WERI-Rb-1 (cell line): ENCODE results near the gene PTPRT.
A peak's percentile ranks its signal among the peaks of the same experiment; 100 is the strongest.

ENCODE experiments used
- DNase-seq: peaks from one replicate; pipeline ENCODE4 v3.0.0-alpha.2; 2020
- H3K27ac ChIP-seq: fragments of 250-450 bp; sonication (Bioruptor Pico); 2 replicates; pipeline ENCODE4 v1.5.1; 2020; ENCODE audit warnings: mild to moderate bottlenecking, moderate library complexity
- H3K27me3 ChIP-seq: fragments of 250-450 bp; sonication (Bioruptor Pico); 2 replicates; pipeline ENCODE4 v1.5.1; 2021; ENCODE audit warnings: mild to moderate bottlenecking, low read depth, moderate library complexity; ENCODE audit not compliant: insufficient read depth, severe bottlenecking
- H3K36me3 ChIP-seq: fragments of 250-450 bp; sonication (Bioruptor Pico); 2 replicates; pipeline ENCODE4 v1.5.1; 2020; ENCODE audit warnings: mild to moderate bottlenecking, moderate library complexity
- H3K4me3 ChIP-seq: 2 replicates; pipeline ENCODE4 v1.5.1; 2011; ENCODE audit warnings: low read depth, mild to moderate bottlenecking, control low read depth, low read length
- H3K9me3 ChIP-seq: fragments of 250-450 bp; sonication (Bioruptor Pico); 2 replicates; pipeline ENCODE4 v1.5.1; 2021; ENCODE audit warnings: mild to moderate bottlenecking, moderate library complexity; ENCODE audit not compliant: severe bottlenecking
- TF ChIP-seq, protein P1 (sequence below): IDR thresholded peaks from 2 replicates; pipeline ENCODE4 v1.5.1; 2011; ENCODE audit warnings: low read depth, mild to moderate bottlenecking, control low read depth, inconsistent platforms, low read length

The PTPRT gene

DNA sequence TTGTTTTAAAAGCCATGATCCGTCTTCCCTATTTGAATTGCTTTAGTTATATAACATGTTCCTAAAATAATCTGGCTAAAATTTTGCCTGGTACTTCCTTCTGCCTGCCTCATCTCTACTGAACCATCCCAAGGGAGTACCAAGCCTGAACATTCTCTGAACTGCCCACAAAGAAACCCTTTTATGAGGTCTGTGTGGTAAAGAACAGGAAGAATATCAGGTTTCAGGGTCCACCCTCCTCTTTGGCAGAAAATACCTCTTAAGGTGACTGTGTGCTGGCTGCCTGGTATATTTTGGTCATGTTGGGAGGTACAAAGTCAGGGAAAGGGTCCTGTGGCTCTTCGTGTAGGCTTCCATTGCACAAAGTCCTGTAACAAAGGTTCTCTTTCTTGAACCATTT is 997.4 kb downstream of the PTPRT start:
- Histone ChIP-seq H3K36me3 (no peaks in the 10 kb centered on the region), H3K27me3 (no peaks in the 10 kb centered on the region), H3K27ac (no peak overlapping the region), H3K9me3 (no peaks in the 10 kb centered on the region), H3K4me3 (no peak overlapping the region)
- DNase-seq: no peak
- TF ChIP-seq, protein P1, sequence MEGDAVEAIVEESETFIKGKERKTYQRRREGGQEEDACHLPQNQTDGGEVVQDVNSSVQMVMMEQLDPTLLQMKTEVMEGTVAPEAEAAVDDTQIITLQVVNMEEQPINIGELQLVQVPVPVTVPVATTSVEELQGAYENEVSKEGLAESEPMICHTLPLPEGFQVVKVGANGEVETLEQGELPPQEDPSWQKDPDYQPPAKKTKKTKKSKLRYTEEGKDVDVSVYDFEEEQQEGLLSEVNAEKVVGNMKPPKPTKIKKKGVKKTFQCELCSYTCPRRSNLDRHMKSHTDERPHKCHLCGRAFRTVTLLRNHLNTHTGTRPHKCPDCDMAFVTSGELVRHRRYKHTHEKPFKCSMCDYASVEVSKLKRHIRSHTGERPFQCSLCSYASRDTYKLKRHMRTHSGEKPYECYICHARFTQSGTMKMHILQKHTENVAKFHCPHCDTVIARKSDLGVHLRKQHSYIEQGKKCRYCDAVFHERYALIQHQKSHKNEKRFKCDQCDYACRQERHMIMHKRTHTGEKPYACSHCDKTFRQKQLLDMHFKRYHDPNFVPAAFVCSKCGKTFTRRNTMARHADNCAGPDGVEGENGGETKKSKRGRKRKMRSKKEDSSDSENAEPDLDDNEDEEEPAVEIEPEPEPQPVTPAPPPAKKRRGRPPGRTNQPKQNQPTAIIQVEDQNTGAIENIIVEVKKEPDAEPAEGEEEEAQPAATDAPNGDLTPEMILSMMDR: no peak

DNA sequence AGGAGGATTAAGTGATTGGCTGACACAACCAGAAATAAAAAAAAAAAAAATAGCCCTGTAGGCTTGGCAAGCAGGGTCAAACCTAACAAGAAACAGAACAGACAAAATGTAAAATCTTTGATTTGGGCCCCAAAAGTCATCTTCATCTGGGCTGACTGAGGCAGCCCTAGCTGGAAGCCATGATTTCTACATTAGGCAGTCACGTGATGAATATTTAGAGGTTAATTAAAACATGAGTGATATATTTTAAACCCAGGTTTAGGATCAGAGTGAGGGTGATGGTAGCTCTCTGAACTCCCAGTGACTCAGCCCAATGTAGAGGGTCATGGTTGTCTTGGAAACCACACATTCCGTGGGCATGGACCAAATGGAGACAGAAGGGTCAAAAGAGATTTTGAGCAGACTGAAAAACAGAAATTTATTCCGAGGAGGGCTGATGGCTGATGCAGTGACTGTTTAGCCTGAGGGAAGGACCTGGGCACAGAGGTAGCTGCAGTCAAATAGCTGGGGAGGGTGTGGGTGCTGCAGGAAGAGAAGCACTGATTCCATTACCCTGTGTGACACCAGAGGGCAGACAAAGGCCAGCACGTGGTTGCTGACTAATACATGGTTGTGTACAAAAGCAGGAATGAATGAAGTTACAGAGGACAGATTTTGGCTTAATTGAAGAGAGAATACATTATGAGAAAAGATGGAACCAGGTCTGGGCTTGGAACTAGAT is 998.4 kb downstream of the PTPRT start:
- TF ChIP-seq, protein P1: peak; percentile 49
- no peak overlapping the region for H3K27ac ChIP-seq
- no peaks in the 10 kb centered on the region for H3K36me3 ChIP-seq
- H3K27me3 ChIP-seq: no peaks in the 10 kb centered on the region
- no peaks in the 10 kb centered on the region for H3K9me3 ChIP-seq
- DNase-seq: peak; percentile 24
- H3K4me3 ChIP-seq: no peak overlapping the region

DNA sequence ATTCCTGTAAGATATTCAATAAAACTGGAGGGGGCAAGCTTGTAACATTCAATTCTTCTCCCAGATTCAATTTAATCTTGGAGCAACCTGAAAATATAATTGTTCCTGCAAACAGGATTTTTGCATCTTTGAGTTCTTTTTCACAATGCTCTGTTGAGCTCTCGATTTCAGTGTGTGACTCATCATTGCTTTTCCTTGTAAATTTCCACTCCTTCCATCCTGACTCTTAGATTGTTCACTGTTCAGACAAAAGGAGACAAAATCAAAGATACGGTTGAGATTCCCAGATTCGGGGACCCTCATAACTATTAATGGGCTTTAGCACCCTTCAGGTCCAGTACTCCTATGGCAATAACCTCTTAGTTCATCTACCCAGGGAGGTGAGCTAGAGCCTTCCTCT is 999.6 kb downstream of the PTPRT start:
- Histone ChIP-seq H3K9me3 (no peaks in the 10 kb centered on the region), H3K27ac (no peak overlapping the region), H3K36me3 (no peaks in the 10 kb centered on the region), H3K4me3 (no peak overlapping the region), H3K27me3 (no peaks in the 10 kb centered on the region)
- TF ChIP-seq, protein P1: no peak
- DNase-seq: no peak

DNA sequence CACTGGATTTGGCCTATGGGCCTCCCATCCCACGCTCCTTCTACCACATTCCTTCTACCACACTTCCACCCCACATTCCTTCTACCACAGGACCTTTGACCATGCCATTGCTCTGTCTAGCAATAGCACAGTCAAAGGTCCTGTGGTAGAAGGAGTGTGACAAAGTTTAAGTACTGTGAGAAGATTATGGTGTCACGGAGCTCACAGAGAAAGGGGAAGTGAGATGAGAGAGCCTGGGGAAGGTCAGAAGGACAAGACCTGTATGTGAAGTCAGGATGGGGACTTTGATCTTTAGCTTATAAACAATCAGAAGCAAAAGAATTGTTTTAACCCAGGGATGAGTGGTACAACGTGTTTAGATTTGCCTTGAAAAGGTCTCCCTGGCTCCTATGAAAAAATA is 1003.4 kb downstream of the PTPRT start:
- no peak for DNase-seq
- Histone ChIP-seq H3K4me3 (no peak overlapping the region), H3K27me3 (no peaks in the 10 kb centered on the region), H3K36me3 (no peaks in the 10 kb centered on the region), H3K27ac (no peak overlapping the region), H3K9me3 (no peaks in the 10 kb centered on the region)
- TF ChIP-seq, protein P1: no peak

DNA sequence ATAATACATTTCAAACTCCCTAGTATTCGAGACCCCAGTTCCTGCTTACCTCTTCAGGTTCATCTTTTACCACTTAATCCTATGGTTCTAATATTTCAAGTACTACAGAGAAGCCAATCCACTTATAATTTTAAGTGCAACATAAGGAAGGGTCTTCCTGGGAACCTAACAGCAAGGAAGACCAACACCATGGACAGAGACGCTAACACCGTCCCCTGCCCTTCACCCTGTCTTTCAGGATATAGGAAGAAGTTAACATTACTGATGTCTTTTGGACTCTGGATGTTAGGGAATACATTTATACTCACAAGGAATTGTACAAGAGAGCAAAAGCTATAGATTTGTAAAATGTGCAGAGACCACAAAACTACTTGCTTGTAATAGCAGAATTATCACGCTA is 1006.6 kb downstream of the PTPRT start:
- TF ChIP-seq, protein P1: no peak
- DNase-seq: no peak

DNA sequence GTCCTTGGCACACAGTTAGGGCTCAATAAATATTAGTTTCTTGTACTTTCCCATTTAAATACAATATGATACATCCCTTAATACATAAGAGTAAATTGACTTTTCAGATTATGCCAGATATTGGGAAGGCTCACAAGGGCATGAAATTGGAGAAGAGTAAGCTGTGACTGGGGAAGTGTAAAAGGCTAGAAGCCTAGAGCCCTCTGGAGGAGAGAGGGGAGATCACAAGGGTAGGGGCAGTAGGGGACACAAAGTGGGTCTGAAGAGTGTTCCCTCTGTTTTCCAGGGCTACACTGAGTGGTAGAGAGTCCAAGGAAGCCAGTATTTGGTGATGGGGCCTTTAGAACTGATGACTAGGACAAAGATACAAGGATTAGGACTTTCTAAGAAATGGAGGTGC is 1008.6 kb downstream of the PTPRT start:
- DNase-seq: peak; percentile 48
- no peaks in the 10 kb centered on the region for H3K27me3 ChIP-seq
- H3K9me3 ChIP-seq: no peaks in the 10 kb centered on the region
- no peak overlapping the region for H3K27ac ChIP-seq
- no peaks in the 10 kb centered on the region for H3K36me3 ChIP-seq
- no peak overlapping the region for H3K4me3 ChIP-seq
- TF ChIP-seq, protein P1: peak; percentile 66

More for the DNA sequence above, 1006.6 kb downstream of the PTPRT start:
- no peak overlapping the region for H3K4me3 ChIP-seq
- no peaks in the 10 kb centered on the region for H3K27me3 ChIP-seq
- no peaks in the 10 kb centered on the region for H3K9me3 ChIP-seq
- H3K36me3 ChIP-seq: no peaks in the 10 kb centered on the region
- no peak overlapping the region for H3K27ac ChIP-seq
